CD4-positive, alpha-beta T cell treated with Interleukin-6 for 4 hours (primary cell): ENCODE measurements around the gene SCUBE2.
"Not testable (repeated sequence)": the region's sequence is repeated elsewhere in the genome, so short reads cannot be mapped to it uniquely, and the experiment has no call there.

Experiments
- DNase-seq: peaks from one replicate; pipeline ENCODE4 v3.0.0-alpha.2; 2020; ENCODE audit warnings: mixed read lengths

The SCUBE2 gene

DNA sequence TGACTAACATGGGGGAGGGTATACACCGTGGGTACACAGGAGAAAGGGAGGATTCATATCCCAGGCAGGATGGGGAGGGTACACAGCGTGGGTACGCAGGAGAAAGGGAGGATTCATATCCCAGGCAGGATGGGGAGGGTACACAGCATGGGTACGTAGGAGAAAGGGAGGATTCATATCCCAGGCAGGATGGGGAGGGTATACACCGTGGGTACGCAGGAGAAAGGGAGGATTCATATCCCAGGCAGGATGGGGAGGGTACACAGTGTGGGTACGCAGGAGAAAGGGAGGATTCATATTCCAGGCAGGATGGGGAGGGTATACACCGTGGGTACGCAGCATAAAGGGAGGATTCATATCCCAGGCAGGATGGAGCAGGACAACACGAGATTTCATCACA is 51.0 kb downstream of the SCUBE2 start:
- DNase-seq: no peak

DNA sequence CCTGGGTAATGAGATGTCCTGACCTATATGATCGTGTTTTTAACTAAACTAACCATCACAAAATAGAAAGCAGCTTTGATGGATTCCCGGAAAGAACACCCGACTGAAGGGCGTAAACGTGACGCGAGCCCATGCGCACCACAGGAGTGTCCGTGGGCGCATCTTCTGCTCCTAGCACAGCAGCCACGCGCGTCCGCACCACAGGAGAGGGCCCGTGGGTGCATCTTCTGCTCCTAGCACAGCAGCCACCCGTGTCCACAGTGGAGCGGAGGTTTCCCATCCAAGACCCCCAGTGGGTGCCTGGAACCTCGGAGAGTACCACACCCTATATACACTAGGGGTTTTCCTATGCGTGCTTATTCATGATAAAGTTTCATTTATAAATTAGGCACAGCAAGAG is 51.5 kb downstream of the SCUBE2 start:
- no peak for DNase-seq

DNA sequence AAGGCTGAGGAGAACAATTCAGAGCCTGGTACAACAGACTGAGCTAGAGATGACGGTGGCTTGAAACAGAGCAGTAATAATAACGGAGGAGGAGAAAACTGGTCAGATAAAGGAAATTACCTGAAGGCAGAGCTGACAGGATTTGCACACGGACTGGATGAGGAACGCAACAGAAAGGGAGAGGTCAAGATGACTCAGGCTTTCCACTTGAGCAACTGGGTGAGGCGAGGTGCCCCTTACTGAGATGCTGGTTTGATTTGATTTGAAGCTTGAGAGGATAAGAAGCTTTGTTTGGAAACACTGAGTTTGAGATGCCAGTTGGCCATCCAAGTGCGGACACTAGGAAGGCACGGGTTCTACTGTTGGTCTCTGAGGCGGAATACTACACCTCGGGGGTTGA is 52.2 kb downstream of the SCUBE2 start:
- no peak for DNase-seq

DNA sequence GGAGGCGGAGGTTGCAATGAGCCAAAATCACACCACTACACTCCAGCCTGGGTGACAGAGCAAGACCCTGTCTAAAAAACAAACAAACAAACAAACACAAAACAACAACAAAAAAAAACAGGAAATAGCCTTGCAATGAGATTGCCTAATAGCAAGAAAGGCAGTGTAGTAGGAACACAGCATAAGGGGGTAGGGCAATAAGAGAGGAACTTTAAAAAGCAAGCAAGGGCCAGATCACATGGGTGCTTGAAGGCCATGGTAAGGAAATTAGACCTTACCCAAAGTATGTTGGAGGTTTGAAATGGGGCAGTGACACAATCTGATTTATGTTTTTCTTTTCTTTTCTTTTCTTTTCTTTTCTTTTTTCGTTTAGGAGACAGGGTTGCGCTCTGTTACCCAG is 52.9 kb downstream of the SCUBE2 start:
- no peak for DNase-seq

DNA sequence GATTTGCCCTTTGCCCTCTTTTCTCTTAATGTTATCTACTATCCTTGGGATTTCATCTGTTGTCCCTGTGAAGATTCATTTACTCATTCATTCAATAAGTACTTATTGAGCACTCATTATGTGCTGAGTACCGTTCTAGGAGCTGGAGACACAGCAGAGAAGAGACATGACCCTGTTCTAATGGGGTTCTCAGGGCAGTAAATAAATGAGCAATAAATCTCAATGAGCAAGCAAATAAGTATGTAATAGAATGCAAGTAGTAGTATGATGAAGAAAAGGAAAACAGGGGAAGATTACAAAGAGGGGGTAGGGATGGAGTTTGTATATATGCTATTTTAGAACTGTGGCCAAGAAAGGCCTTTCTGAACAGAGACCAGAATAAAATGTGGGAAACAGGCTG is 53.4 kb downstream of the SCUBE2 start:
- no peak for DNase-seq

DNA sequence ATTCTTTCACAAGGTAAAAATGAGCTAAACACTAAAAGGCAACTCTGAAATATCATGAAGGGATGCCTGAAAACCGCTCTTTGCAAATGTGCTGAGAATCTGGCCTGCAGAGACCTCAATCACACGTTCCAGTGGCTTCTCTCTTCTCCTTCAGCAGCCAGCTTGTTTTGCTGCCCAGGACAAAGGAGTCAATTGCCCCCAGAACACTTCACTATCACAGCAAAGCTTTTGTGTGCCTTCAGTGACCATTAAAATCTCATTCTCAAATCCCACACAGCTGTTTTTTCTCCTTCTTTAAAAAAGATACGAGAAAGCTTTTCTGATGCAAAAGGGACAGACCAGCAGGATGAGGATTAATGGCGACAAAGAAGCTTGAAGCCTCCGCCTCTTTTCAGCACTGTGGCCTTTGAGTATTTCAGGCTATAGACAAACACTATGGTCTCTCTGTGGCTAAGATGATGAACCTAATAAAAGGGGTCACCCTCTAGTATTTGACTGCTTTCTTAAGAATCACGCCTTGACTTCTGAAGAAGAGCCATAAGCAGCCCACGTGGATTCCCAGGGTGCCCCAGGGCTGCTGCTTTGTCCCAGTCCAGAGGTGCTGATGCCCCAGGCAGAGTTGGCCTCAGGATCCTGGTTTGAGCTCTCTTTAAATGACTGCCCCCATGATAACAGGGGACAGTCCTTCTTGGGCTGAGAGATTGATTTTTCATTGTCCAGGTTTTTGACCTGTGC is 54.2 kb downstream of the SCUBE2 start:
- no peak for DNase-seq

DNA sequence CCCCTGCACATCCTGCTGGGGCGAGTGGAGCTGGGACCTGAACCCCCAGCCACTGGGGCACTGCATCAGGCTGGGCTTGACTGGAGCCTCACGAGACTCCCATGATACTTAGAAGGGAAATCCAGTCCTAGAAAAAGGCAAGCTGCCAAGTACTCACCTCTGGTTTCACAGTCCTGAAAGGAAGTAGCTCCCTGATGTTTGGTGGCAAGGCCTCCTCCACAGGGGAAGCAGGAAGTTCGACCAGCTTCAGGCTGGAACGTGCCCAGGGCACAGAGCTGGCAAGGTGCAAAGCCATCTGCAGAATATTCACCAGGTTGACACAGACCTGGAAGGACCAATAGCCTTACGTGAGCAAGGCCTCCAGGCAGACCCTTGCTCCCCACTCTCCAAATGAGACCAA is 60.8 kb downstream of the SCUBE2 start:
- DNase-seq: no peak

DNA sequence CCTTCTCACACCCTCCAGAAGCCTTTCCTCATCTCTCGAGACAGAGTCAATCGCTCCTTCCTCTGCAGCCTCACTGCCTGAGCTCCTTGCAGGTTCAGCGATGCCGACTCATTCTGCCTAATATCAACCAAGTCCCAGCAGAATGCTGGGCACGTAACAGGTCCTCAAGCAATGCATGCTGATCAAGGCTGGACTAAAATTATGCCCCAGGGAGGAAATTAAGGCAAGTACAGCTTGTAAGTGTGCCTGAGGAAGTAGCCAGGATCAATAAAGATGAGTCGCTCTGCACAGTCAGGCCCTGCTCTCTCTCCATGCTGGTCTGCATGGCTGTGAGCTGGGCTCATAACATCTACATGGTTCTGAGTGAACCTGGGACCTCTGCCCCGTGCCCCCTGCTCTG is 62.0 kb downstream of the SCUBE2 start:
- no peak for DNase-seq

DNA sequence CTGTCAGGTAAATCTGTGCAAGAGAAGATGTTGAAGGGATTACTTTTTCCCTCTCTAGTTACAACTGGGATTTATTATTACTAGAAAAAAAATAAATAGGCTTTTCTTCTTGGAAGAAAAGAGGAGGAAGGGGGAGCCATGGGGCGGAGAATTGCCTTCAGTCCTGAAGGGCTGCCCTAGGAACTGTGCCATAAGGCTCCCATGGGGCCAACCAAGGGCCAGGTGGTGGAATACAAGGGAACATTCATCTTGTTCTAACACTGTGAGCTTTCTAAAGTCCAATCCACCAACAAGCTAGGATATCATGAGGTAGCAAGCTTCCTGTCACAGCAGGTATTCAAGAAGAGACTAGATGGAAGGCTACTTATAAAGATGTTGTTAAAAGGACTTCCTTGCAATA is 62.8 kb downstream of the SCUBE2 start:
- no peak for DNase-seq

DNA sequence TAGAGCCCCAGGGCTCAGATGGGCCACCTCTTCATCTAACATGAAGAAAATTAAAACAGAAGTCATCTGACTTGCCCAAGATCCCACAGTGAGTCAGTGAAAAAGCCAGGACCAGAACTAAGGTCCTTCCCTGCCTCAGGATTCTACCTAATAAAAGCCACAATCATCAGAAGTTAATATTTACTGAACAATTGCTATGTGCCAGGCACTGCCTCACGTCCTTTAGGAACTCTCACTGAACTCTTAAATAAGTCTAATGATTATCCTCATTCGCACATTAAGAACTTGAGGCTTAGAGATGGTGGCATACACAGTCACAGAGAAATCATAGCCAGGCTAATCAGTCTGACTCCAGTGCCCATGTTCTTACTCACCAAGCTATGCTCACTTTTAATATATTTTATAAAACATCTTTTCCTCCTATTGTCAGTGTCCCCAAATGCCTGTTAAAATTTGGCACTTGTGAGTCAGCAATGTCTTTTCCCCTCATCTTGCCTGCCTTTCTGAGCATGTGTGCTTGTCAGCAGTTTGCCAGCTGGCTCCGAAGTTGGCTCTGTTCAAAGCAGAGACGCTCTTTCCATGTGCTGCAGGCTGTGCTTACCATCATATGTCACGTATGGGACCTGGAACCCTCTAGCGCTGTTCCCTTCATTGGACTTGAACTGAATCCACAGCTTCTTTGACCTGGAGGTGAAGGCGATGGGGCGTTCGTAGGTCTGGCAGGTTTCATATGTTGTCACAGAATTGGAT is 66.1 kb downstream of the SCUBE2 start:
- no peak for DNase-seq

DNA sequence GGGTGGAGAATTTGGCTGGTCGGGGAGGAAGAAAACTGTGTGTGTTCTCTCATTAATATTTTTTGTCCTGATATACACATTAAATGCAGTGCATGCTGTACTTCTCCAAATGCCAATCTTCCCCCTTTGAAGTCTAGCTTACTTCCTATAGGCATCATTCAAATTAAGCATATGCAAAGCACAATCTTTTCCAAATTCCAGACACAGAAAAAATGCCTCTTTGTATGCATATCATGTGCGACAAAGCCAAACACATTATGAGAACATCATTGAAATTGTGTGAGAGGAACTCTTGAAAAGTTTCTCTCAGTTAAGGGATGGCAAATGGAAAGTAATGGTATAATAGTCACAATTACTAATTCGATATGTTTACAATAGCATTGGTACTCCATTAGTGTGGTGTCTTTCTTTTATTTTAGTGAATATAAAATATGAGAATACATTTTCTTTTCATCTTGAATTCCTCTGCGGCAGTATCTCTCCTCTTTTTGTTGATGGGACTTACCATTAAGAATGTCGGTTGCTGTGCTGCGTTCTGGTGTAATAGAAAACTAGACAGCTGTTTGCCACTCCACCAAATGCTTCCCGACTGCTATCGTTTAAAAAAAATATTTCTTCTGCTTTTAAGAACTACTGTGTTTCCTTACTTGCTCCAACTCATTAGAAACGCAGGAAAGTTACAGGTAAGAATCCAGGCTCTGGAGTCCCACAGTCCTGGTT is 68.3 kb downstream of the SCUBE2 start:
- DNase-seq: no peak

DNA sequence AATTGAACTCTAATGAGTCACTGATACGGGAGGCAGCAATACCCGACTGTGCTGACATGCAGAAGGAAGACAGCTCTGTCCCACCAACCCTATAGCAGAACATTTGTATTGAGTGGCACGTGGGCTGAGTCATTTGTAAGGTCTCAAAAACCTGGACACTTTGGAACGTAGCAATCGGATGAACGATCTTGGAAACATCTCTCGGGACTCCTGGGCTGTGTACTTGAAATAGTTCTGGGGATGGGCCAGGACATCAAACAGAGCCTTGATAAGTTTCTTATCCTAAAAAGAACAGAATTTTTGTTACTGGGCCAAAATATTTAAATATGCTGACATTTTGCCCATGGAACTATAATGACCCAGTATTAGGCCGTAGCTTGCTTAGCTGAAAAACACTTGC is 70.5 kb downstream of the SCUBE2 start:
- DNase-seq: no peak

DNA sequence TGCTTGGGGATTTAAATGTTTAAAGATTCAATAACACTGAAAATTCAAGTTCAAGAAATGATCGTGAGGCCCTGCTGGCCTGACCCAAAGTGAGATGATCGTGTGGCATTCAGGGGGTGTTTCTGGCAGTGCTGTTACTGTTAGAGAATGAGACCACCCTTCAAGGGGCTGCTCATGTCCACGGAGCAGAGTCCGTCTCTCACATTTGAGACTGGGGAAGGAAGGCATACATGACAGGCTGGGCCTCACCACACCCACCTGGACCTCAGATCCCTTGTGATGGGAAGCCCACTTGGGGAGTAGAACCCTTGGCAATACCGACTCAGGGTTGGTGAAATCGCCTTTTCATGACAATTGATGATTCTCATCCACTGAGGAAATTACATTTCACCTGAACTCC is 71.5 kb downstream of the SCUBE2 start:
- no peak for DNase-seq

DNA sequence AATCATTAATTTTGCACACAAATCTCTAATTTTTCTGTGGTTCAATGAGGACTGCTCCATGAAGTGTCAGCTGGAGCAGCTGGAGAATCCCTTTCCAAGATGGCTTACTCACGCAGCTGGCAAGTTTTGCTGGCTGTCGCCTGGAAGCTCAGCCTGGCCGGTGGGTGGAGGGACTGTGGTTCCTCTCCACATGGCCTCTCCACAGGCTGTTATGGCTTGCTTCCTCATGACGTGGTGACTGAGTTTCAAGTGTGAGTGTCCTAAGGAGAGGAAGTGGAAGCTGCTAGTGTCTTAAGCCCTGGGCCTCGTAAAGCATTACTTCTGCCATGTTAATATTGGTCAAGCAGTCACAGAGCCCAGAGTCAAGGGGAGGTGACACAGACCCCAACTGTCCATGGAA is 73.6 kb downstream of the SCUBE2 start:
- no peak for DNase-seq

DNA sequence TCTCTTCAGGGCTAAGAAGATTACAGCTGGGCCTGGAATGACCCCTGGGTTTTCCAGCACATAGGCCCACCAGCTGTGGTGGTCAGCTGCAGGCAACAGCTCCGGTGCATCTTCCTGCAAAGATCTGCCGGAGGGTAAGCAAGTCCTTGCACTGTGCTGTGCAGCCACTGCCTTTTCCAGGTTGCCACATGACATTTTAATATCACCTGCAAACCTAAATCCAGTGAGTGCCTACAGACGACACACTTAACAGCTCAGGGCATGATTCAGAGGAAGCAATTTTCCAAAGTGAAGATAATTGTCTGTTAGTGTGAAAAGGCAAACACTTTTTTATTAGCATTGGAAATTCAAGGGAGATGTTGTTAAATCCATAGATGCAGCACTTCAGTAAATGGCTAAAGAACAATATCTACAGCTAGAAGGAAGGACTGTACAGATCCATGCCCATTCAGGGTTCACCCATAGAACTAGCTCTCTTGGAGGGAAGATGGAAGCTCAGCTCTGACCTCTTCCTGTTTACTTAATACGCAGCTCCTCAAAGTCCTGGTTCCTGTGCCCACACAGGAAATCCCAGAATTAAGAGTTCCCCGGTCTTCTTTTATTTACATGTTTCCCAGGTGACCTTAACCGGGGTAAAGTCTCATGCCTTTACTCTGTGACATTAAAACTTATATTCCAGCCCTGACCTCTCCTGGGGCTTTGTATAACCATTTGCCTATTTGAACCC is 74.3 kb downstream of the SCUBE2 start:
- no peak for DNase-seq

DNA sequence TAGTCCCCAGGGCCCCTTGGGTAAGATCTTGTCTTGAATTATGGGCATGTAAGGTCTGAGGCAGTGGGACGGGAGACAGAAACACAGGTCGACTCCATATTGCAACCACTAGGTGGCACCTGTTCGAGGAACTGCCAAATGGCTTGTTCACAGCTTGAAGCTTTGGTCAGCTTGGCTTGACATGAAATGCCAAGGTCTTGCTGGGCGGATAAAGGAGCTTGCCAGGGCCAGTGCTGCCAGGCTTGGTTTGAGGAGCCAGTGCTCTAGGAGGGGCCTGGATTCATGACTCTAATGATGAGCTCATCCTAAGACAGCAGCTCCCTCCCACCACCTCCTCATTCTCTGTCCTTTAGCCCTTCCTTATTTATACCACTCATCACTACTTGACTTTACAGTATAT is 75.7 kb downstream of the SCUBE2 start:
- peak; percentile 65 for DNase-seq

DNA sequence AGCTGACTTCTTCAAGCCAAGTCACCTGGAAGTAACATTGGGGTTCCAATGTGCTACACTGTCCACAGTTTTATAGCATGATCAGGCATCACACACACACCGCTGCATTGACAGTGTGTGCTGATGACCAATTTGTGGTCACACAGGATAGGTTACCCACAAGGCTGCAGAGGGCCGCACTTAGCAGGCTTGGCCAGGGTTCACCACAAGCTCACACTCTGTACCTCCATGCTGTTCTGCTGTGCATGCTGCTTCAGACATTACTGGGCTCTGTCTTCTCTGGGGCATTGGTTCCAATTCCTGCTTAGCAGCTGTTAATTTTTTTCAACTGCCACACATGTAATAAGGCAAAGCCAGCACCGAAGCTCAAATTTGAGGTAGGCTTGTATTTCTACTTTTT is 76.6 kb downstream of the SCUBE2 start:
- no peak for DNase-seq

DNA sequence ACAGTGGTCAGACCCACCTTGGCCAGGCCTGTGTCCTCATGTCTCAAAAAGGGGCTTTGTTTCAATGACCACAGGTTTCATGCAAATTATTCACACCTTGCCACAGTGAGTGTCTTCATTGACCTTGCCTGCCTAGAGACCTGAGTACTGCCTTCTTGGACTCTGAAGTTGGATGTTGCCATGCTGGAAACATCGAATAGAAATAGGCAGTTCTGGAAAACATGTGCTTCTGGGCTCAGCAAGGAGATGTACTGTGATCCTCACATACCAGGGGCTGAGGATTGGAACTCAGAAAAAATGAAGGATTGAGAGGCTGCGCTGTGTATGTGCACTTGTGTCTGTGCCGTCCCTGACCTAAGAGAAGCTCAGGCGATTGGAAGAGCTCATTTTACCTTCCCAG is 78.0 kb downstream of the SCUBE2 start:
- no peak for DNase-seq

DNA sequence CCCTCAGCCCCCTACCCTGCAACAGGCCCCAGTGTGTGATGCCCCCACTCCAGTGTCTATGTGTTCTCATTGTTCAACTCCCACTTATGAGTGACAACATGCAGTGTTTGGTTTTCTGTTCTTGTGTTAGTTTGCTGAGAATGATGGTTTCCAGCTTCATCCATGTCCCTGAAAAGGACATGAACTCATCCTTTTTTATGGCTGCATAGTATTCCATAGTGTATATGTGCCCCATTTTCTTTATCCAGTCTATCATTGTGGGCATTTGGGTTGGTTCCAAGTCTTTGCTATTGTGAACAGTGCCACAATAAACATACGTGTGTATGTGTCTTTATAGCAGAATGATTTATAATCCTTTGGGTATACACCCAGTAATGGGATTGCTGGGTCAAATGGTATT is 81.9 kb downstream of the SCUBE2 start:
- DNase-seq: not testable (repeated sequence)

DNA sequence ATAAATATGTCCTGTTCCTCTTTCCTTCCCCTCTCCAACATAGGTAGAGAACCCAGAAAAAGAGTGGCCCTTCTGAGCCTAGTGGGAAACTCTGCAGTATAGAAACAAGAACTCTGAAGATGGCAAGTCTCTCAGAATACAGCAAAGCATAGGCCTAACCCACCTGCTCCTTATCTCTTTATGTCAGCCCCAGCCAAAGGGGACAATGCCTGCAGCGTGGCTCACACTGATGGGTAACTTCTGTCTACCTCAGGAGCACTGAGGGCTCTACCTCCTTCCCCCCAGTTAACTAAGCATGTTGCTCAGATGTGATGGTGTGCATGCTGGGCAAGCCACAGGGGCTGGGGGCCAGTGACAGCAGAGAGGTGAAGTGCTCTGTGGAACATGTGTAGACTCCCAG is 82.7 kb downstream of the SCUBE2 start:
- DNase-seq: no peak

DNA sequence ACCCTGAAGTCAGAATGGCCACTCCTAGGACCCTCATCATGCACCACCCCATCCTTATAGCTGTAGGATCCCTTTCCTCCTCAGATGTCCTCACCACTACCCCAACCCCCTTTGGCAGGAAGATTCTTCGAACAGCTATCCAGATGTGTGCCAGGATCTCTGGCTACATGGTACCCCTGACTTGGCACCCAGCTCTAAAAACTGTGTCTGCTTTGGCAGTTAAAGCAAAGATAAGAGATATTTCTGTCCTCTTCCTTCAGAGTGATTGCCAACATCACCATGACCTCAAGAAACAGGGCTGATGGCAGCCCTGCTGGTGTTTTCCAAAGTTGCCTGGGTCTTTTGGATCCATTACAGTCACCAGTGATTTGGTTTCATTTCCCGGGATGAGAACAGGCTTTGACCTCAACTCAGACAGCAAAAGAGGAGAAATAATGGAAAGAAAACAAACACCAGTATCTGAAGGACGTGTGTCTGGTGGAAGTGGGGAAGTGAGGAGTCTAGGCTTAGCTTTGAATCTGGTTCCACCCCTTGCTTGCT is 83.3 kb downstream of the SCUBE2 start:
- no peak for DNase-seq

DNA sequence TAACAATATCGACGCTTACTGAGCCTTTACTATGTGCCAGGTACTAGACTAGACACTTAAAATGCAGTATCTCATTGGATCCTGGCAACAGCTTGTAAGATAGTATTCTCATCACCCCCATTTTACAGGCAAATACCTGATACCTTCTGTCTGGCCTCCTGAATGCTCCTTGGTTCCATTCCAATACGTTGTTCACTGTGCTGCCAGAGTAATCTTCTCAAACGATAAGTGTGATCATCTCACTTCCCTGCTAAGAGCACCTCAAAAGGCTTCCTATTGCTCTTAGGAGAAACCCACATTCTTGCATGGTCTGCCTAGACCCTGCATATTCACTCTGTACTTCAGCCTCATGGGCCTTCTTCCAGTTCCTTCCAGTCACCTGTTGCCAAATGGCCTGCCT is 86.3 kb downstream of the SCUBE2 start:
- no peak for DNase-seq
